SU-DHL-6 (cell line): ENCODE results near the gene MAP7.

Experiments used
- H2AFZ ChIP-seq: fragments of 200-600 bp; sonication (generic); 2 replicates; pipeline ENCODE4 v1.6.1; 2014; ENCODE audit warnings: low read depth, mild to moderate bottlenecking, moderate library complexity, mixed read lengths, antibody characterized with exemption, low read length; ENCODE audit not compliant: severe bottlenecking
- H3F3A ChIP-seq: fragments of 200-600 bp; shearing (Covaris generic); 2 replicates; pipeline ENCODE4 v1.6.0; 2016; ENCODE audit warnings: antibody characterized with exemption, mild to moderate bottlenecking; ENCODE audit not compliant: insufficient read depth
- H3K27ac ChIP-seq: fragments of 200-600 bp; sonication (generic); 2 replicates; pipeline ENCODE4 v1.5.1; 2016; ENCODE audit warnings: low read depth, mild to moderate bottlenecking, low read length, moderate library complexity, mixed read lengths
- H3K27me3 ChIP-seq: fragments of 200-600 bp; sonication (generic), shearing (Covaris generic); 2 replicates; pipeline ENCODE4 v1.6.0; 2014; ENCODE audit warnings: mild to moderate bottlenecking, low read length
- H3K36me3 ChIP-seq: fragments of 200-600 bp; sonication (generic); 2 replicates; pipeline ENCODE4 v1.6.1; 2014; ENCODE audit warnings: mild to moderate bottlenecking, low read length, mixed read lengths
- H3K4me2 ChIP-seq: fragments of 300-600, 200-600 bp; shearing (Covaris generic), sonication (generic); 2 replicates; pipeline ENCODE4 v1.6.0; 2014; ENCODE audit warnings: low read length, low read depth, mild to moderate bottlenecking; ENCODE audit not compliant: poor library complexity, severe bottlenecking
- H3K4me3 ChIP-seq: fragments of 200-600 bp; sonication (generic); 2 replicates; pipeline ENCODE4 v1.5.1; 2014; ENCODE audit warnings: antibody characterized with exemption, low read length, mild to moderate bottlenecking, mixed read lengths; ENCODE audit not compliant: insufficient read depth, poor library complexity, severe bottlenecking
- H3K79me2 ChIP-seq: fragments of 200-600 bp; sonication (generic); 2 replicates; pipeline ENCODE4 v1.6.1; 2014; ENCODE audit warnings: mild to moderate bottlenecking, low read length, moderate library complexity; ENCODE audit not compliant: insufficient read depth
- H3K9ac ChIP-seq: fragments of 200-600 bp; sonication (generic); 2 replicates; pipeline ENCODE4 v1.7.0; 2014; ENCODE audit warnings: mild to moderate bottlenecking, low read length
- H3K9me2 ChIP-seq: fragments of 200-600 bp; sonication (generic); replicated peaks from 2 replicates; pipeline ENCODE4 v1.6.1; 2014; ENCODE audit warnings: low read length; ENCODE audit not compliant: insufficient read depth
- H3K9me3 ChIP-seq: fragments of 200-600 bp; sonication (generic); 2 replicates; pipeline ENCODE4 v1.6.1; 2014; ENCODE audit warnings: low read length, mixed read lengths; ENCODE audit not compliant: insufficient read depth
- H4K20me1 ChIP-seq: fragments of 200-600 bp; sonication (generic); 2 replicates; pipeline ENCODE4 v1.6.1; 2014; ENCODE audit warnings: low read depth, mild to moderate bottlenecking, antibody characterized with exemption, low read length, moderate library complexity, mixed read lengths
- EZH2phosphoT487 ChIP-seq: fragments of 200-600 bp; sonication (generic), shearing (Covaris generic); conservative IDR thresholded peaks from 2 replicates; pipeline ENCODE4 v1.6.1; 2018; ENCODE audit warnings: mild to moderate bottlenecking, antibody characterized with exemption, low read length, moderate library complexity, mixed read lengths
- TF ChIP-seq, protein P1 (sequence below): fragments of 200-600 bp; sonication (generic); IDR thresholded peaks from one replicate; pipeline ENCODE4 v1.5.1; 2017; ENCODE audit warnings: antibody characterized with exemption, mild to moderate bottlenecking, low read length, moderate library complexity; ENCODE audit not compliant: insufficient read depth, poor library complexity, severe bottlenecking

The MAP7 gene

DNA sequence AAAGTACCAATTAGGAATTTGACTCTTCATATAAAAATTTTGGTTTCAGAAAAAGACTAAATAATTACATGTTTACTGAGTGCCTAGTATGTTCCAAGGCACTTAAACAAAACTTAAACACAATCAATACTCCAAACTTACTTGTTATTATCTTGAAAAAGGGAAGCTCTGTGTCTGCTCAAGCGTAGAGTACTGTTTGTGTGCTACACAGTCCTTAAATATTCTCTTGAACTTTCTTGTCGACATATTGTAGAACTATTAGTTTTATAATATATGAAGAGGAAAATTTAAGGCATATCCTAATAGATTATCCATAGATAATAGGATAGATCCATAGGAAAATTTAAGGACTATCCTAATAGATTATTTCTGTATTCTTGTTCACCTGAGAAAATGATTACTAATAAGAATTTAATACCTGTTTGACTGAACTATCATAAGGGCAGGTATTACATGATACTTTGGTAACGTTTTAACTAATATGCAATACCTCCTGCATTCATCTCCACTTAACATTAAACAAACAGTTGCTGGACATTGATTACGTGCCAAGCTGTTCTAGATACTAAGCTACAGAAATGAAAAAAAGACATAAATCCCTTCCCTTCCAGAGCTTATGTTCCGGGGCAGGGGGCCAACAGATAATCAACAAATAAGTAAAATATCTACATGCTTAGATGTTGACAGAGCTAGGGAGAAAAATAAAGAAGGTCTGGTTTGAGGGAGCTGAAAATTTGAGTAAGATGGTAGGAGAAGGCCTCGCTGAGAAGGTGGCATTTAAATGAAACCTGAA lies 145.4 kb downstream of the MAP7 start:
- H2AFZ ChIP-seq = no peak overlapping the region
- no peaks in the 10 kb centered on the region for H3K9me3 ChIP-seq
- H3K36me3 ChIP-seq = no peaks in the 10 kb centered on the region
- H4K20me1 ChIP-seq = no peaks in the 10 kb centered on the region
- no peak overlapping the region for H3K4me2 ChIP-seq
- H3K27me3 ChIP-seq = no peaks in the 10 kb centered on the region
- H3K9me2 ChIP-seq = no peaks in the 10 kb centered on the region
- TF ChIP-seq EZH2phosphoT487 = no peak
- TF ChIP-seq, protein P1, sequence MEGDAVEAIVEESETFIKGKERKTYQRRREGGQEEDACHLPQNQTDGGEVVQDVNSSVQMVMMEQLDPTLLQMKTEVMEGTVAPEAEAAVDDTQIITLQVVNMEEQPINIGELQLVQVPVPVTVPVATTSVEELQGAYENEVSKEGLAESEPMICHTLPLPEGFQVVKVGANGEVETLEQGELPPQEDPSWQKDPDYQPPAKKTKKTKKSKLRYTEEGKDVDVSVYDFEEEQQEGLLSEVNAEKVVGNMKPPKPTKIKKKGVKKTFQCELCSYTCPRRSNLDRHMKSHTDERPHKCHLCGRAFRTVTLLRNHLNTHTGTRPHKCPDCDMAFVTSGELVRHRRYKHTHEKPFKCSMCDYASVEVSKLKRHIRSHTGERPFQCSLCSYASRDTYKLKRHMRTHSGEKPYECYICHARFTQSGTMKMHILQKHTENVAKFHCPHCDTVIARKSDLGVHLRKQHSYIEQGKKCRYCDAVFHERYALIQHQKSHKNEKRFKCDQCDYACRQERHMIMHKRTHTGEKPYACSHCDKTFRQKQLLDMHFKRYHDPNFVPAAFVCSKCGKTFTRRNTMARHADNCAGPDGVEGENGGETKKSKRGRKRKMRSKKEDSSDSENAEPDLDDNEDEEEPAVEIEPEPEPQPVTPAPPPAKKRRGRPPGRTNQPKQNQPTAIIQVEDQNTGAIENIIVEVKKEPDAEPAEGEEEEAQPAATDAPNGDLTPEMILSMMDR = no peak
- no peak overlapping the region for H3K4me3 ChIP-seq
- H3F3A ChIP-seq = no peaks in the 10 kb centered on the region
- H3K27ac ChIP-seq = no peak overlapping the region
- no peak overlapping the region for H3K9ac ChIP-seq
- H3K79me2 ChIP-seq = no peaks in the 10 kb centered on the region

DNA sequence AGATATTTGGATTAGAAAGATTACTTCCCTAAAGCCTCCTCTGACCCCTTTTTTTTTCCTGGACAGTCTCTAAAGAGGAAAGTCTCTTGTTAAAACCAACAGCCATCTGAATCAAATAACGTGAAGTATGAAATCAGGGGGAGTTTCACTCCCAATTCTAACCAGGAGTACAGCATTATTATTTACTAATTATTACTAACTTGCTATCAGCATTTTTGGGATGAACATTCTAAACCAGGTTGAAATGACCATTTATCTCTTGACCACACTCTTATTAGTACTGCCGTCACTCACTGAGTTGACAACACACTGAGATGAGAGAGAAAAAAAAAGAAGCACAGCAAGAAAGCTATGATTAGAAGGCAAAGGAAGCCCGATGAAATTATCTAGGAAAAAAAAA lies 146.2 kb downstream of the MAP7 start:
- Histone ChIP-seq H3K27ac (no peak overlapping the region), H3K9ac (no peak overlapping the region)
- no peak for TF ChIP-seq EZH2phosphoT487
- TF ChIP-seq, protein P1 = no peak

DNA sequence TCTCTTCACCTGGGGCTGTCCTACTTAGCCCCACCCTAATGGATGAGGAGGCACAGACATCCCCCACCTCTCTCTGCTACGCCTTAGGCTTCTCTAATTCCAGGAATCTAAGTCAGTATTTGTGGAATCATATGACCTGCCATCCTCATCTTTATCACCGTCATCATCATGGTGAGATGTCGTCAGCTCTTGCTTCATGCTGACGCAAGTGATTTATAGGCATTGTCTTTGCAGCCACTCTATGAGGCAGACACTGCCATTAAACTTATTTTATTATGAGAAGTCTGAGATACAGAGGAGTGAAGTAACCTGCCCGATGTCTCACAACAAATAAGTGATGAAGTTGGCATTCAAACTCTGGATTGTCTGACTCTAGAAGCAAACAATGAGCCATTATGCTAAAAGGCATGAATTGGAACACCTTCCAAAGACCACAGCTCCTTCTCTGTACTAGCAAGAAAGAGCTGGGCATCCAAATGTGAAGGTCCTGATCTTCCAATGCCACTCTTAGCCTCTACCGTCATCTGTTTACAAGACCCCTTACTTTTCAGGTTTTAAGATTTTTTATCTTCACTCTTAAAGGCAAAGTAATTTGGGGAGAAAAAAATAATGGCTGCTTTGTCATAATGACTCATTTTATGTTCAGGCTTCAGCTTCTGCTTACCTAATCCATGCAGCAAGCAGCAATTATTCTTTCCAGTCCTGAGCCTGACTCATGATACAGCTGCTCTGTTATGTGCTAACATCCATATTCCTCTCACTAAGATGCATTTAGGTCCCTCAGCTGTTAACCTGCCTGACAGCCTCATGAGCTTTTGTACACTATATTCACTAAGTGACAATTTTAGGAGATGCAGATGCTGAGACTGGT lies 146.9 kb downstream of the MAP7 start:
- Histone ChIP-seq H3K79me2 (no peaks in the 10 kb centered on the region), H3K27ac (no peak overlapping the region), H3K4me3 (no peak overlapping the region), H3K36me3 (no peaks in the 10 kb centered on the region), H4K20me1 (no peaks in the 10 kb centered on the region), H3K9ac (no peak overlapping the region), H2AFZ (no peak overlapping the region), H3K9me2 (no peaks in the 10 kb centered on the region), H3F3A (no peaks in the 10 kb centered on the region), H3K27me3 (no peaks in the 10 kb centered on the region), H3K9me3 (no peaks in the 10 kb centered on the region), H3K4me2 (no peak overlapping the region)
- TF ChIP-seq, protein P1 = no peak
- TF ChIP-seq EZH2phosphoT487 = no peak

More for the DNA sequence above, 146.2 kb downstream of the MAP7 start:
- H3K79me2 ChIP-seq = no peaks in the 10 kb centered on the region
- no peak overlapping the region for H3K4me2 ChIP-seq
- H3K9me3 ChIP-seq = no peaks in the 10 kb centered on the region
- no peaks in the 10 kb centered on the region for H3K27me3 ChIP-seq
- no peak overlapping the region for H2AFZ ChIP-seq
- no peaks in the 10 kb centered on the region for H4K20me1 ChIP-seq
- H3K9me2 ChIP-seq = no peaks in the 10 kb centered on the region
- H3K4me3 ChIP-seq = no peak overlapping the region
- no peaks in the 10 kb centered on the region for H3K36me3 ChIP-seq
- no peaks in the 10 kb centered on the region for H3F3A ChIP-seq
